GM18517 (cell line): ENCODE measurements around the gene GAS6.

Experiments used
- ATAC-seq: cut with Tn5 transposase; IDR thresholded peaks from one replicate; pipeline ENCODE4 v1.9.1; 2021; ENCODE audit warnings: mild to moderate bottlenecking, moderate library complexity; ENCODE audit not compliant: unreplicated experiment

Gene GAS6

DNA sequence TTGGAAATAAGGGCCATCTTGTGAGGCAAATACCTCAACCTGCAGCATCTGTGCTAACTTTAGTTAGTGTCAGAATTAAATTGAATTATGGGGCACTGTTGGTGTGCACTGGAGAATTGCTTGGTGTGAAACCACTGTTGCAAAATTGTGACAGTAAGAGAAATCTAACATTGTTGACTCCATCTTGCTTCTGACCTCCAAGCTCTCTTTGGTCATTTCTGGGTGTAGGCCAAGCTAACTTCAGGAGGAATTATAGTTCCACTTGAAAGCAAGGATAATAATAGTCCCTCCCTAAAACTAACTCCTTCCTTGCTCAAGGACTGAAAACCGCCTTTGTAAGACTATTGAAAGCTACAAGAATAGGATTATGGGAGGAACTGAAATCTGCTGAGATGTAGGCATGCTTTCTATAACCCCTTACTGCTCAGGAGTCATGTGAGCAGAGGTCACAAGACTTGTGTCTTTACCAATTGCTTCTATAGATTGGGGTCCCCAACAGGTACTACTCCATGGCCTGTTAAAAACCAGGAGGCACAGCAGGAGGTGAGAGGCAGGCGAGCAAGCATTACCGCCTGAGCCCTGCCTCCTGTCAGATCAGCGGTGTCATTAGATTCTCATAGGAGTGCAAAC, 24.9 kb upstream of the GAS6 start:
- no peak for ATAC-seq

DNA sequence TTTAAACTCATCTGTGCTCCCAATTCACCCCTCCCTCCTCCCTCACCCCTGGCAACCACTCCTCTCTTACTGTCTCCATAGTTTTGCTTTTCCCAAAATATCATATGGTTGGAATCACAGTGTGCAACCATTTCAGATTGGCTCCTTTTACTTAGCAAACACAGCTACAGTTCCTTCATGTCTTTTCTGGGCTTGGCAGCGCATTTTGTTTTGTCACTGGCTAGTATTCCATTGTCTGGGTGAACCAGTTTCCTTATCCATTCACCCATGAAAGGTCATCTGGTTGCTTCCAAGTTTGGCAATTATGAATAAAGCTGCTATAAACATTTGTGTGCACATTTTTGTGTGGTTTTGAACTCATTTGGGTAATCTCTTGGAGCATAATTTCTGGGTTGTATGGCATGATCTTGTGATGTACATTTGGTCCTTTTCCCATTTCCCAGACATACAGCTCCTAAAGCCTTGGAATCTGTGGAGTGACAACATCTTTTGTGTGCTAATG, 23.9 kb upstream of the GAS6 start:
- no peak for ATAC-seq

DNA sequence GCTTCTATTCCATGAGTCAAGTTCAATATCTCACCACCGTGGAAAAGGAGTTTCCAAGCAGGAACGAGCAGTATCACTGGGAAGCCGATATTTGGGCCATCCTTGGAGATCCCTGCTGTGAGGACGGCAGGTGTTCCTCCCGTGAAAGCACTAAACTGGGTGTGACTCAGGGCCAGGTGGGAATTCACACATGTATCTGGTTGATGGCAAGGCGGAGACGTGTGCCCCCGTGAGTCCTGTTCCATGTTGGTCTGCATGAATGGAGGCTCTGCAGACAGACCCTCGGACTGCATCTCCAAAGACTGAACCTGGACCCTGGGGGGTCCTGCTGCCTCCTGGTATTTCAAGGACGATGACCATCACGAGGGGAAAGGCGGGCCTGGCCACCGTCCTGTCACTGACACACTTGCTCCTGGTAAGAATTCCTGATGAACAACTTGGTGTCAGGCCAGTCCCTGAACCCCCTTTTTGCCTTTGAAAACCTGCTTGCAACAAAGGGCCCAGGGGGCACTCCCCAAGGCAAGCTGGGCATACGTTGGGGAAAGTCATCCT, 22.8 kb upstream of the GAS6 start:
- no peak for ATAC-seq

DNA sequence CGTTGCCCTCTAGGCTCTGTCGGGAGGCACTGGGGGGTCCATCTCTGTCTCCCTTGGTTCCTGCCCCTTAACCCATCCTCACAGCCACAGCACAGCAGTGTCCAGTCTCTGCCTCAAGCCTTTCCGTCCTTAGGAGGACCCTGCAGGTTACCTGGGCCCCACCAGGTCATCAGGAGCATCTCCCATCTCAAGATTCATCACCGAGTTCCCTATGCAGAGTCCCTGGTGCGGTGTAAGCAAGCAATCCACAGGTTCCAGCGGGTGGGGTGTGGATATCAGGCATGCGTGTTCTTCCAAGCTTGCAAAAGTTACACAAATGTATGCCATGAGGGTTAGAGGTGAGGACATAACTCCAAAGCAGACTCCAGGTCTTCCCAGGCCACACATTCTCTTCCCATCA, 20.9 kb upstream of the GAS6 start:
- no peak for ATAC-seq

DNA sequence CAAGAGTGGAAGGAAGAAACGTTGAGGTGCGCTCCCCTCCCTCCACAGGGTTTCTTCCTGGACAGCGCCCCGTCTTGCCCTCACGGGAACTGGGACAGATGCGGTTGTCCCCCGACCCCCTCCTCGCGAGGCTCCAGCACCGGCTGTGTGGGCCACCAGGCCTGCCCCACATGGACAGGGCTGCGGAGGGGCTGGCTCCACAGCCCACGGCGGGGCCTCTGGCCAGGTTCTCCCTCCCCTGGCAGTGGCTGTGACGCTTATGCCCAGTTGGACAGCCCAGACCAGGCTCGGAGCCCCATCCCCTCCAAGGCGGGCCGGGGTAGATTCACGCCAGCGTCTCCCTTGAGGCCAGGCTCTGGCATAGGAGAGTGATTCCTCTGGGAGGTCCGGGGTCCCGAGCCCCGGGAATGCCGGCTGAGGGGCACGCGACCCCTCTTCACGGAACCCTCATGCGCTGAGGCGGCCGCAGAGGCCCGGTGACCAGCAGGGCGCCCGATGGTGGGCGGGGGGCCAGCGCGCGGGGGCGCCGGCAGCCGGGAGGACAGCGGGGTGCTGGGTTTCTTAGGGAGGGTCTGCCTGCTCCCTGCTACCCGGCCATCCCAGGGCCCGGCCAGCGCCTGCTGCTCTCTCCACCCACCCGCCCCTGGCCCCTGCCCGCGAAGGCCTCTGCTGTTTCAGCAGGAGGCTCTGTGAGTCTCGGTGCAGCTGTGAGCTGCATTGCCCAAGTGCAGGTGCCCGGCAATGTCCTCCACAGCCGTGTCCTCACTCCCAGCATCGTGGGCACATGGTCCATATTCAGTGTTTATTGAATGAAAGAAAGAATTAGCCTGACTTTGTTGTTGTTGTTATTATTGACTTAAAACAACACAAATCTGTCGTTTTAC, 20.3 kb upstream of the GAS6 start:
- no peak for ATAC-seq

DNA sequence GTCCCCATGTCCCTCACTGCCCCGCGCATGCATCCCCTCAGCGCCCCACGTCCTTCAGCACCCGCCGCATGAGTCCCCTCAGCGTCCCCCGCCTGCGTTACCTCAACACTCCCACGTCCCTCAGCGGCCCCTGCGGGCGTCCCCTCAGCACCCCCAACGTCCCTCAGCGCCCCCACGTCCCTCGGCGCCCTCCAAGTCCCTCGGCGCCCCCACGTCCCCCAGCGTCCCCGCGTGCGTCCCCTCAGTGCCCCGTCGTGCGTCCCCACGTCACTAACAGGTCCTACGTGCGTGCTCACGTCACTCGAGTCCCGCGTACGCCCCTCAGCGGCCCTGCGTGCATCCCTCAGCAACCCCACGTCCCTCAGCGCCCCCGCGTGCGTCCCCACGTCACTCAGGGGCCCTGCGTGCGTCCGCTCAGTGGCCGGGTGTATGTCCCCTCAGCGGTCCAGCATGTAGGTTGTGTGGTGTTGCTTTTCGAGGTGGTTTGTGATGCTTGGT, 19.5 kb upstream of the GAS6 start:
- ATAC-seq, result no peak

DNA sequence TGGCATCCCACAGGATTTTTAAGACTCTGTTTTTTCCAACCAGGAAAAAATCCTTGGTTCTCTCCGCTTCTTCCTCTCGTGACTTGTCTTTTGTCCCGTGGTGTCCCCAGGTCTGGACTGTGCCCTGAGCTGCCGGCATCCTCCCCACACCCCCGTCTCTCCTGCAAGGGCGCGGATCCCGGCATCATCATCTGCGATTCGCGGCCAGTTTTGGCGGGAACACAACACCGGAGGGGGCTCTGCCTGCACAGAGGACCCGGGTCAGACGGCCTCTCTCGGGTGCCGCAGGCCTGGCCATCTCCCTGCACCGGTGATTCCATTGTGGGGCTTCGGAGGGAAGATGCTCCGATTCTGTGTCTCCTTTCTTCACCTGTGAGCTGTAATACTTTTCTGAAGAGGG, 18.8 kb upstream of the GAS6 start:
- ATAC-seq, result no peak

DNA sequence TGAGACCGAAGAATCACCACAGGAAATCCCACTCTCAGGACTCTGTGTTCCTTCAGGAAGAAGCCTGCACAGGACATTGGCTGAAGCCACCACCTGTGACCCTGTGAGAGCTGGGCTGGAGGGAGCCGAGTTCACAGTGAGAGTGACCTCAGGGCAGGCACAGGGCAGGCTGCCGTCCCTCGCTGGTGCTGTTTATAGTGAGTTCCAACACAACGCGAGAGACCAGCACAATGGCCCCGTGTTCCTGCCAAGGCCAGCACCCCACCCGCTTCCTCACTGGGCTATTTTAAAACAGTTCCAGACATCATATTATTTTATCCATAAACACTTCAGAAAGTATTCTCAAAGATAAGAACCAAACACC, 18.4 kb upstream of the GAS6 start:
- no peak for ATAC-seq

DNA sequence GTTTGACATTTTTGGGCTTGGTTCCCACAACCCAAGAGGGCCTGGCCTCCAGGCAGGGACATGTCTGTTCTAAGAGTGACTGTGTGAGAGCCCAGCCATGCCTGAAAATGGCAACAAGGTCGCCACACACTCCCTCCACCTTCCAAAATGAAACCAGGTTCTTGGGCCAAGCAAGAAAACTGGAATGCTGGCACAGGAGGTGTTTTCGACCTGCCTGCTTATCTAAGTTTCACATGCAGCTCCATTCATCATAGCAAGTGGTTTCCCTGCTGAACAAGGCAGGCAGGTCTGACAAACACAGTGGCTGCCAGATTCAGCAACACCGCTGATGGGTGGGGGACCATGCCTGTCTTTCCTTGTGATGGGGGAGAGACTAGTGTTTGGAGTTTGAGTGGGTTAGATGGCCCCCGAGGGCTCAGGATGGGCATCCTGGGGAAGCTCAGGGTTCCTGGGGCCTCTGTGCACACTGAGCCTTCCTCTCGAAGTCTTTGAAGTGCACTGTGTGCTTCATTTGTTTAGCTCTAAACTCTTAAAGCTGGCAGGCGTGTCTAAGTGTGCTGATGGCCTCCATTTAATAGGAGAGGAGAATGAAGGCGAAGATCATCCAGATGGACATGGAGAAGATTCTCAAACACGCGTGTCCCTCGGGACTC, 17.9 kb upstream of the GAS6 start:
- no peak for ATAC-seq

DNA sequence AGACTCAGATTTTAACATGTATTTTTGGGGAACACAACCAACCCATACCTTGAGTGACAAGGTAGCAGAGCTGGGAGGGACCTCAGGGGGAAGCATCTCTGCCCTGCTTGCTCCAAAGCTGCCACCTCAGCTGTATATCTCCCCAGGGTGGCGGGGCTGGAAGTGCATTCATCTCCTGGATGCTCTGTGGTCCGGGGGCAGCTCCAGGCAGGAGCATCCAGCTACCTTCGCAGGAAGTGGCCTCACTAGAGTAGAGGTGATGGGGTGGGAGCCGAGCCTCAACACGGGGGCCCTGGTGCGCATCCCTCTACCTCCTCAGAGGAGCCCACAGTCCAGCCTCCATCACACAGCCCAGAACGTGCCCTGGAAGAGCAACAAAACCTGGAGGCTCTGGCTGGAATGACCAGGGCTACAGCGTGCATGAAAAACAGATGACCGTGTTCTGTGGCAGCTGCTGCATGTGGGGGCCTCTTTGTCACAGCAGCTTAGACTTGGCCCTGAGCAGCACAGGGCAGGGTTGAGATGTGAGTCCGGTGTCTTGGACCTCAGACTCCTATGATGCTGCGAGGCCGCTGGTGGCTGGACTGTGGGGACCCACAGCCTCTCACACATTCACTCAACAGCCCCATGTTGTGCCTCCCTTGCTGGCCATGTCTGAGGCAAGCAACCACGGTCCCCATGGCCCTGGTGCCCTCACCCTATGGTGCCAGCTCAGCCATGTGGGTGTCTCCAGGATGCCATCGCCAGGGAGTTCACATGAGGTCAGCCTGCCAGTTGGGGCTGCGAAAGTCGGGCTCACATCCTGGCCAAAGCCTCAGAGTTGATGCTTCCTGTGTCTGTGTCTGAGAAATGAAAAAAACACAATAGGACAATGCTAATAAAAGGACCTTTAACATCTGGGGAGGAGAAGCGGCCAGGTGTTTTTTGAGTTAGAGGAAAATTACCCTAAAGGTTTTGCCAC, 17.1 kb upstream of the GAS6 start:
- ATAC-seq, result no peak

DNA sequence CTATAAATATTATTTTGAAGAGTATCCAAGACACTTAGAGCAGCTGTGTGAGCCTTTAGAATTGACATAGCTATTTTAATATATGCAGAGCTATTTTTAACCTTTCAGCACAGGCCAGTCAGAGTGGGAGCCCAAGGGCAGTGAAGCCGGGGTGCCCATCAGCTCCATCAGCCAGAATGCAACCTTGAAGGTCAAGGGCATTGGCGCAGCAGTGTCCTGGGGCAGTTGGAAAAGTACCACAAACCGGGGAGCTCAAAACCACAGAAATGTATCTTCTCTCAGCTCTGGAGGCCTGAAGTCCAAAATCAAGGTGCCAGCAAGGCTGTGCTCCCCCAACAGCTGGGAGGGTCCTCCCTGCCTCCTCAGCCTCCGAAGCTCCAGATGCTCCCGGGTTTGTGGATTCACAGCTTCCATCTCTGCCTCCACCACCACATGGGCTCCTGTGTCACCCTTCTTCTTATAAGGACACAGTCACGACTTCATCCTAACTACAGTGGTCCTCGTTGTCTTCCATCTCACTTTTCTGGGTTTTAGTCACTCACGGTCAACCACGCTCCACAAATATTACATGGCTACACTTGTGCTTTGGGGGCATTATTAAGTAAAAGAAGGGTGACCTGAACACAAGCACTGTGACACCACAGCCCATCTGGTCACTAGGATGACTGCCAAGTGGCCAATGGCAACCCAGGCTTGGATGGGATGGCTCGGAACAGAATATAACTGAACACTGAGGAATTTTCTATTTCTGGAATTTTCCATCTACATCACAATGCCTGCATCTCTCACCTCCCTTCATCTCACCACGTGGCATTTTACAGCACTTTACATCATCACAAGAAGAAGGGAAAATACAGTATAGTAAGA, 15.9 kb upstream of the GAS6 start:
- no peak for ATAC-seq

DNA sequence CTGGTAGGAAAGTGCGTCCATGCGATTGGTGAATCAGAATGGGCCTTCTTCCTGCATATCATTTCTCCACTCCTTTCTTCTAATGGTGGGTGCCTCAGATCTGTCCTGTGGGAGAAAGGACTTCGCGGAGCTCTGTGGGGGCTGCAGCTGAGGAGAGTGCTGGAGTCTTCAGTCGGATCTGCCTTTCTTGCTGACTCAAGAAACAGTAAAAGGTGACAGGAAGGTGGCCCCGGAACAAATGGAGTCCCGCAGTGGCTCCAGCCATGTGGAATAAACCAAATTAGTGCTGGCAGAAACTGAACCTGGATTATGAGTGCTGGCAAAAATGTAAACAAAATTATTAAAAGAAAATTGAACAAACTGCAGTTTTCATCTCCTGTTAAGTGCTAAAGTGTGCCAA, 15.1 kb upstream of the GAS6 start:
- ATAC-seq, result no peak

DNA sequence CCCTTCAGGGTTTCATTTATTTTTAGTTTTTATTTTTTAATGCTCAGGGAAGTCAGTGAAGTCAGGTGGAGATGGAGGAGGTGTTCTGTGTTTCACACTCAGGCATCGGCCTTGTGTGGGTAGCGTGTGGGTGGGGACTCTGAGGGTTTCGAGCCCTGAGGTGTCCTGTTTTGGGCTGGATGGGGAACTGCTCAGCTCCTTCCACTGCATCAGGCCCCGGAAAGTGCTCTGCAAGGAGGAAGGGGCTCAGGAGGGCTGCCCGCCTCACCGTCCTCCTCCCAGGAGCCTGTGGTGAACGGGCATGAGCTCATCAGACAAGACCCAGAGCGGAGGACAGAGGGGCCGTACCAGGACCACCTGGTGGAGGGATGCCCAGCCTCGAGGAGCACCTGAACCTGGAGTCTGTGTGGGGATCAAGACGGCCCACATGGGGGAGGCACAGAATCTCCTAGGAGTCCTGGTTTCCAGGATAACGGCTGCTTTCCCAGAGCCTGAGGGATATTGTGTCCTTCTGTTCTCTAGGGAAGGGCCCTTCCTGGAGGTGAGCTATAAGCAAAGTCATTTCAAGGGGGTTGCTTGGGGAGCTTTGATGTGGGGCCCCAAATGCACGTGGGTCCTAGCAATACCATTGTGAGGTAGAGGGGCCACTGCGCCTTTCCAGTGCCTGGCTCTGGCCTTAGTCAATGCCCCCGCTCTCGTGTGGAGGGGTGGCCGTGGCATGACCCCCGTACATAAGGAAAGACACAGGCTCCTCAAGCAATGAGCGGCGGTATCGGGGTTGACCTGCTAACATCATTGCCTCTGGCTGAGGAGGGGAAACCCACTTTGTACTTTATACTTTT, 13.5 kb upstream of the GAS6 start:
- no peak for ATAC-seq

DNA sequence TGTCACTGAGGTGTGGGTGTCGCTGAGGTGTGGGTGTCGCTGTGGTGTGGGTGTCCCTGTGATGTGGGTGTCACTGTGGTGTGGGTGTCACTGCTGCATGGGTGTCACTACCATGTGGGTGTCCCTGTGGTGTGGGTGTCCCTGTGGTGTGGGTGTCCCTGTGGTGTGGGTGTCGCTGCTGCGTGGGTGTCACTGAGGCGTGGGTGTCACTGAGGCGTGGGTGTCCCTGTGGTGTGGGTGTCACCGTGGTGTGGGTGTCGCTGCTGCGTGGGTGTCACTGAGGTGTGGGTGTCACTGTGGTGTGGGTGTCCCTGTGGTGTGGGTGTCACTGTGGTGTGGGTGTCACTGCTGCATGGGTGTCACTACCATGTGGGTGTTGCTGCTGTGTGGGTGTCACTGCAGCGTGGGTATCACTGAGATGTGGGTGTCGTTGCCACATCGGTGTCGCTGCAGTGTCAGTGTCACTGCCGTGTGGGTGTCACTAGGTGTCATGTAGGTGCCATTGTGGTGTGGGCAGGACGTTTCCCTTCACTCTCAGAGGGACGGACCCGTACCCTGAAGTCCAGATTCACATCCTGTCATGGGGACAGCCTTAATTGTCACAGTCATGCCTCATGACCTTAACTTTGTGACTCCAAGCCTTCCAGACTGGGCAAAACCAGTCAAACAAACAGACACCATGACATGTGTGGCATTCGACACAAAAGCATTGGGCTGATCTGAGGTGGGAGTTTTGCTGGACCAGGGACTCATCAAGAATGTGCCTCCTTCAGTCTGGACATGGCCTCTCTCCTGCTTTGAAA, 12.7 kb upstream of the GAS6 start:
- no peak for ATAC-seq

DNA sequence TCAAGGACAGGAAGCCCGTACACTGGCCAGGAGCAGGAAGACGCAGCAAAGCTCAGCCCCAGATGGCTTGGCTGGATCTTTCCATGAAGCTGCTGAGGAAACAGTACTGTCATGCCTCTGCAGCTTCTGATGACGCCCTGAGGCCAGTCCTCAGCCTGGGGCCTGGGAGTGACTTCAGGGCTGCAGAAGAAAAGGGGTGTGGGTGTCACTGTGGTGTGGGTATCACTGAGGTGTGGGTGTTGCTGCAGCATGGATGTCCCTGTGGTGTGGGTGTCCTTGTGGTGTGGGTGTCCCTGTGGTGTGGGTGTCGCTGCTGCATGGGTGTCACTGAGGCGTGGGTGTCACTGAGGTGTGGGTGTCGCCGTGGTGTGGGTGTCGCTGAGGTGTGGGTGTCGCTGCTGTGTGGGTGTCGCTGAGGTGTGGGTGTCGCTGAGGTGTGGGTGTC, 12.0 kb upstream of the GAS6 start:
- ATAC-seq, result no peak

DNA sequence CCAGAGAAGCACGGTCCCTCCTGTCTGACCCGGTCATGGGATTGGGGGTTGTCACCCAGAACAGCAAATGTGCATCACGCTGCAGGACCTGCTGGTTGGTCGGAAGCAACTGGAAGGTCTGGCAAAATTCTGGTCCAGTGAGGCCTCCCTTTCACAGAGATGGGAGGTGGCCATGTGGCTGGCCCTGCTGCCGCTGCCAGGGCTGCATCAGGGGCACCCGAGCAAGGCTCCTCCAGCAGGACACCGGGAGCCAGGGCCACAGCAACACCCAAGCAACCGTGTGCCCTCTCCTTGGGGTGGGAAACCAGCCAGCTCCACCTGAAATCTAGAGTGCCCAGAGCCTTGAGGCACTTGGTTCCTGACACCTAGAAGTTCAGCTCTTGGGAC, 11.5 kb upstream of the GAS6 start:
- ATAC-seq, result no peak

DNA sequence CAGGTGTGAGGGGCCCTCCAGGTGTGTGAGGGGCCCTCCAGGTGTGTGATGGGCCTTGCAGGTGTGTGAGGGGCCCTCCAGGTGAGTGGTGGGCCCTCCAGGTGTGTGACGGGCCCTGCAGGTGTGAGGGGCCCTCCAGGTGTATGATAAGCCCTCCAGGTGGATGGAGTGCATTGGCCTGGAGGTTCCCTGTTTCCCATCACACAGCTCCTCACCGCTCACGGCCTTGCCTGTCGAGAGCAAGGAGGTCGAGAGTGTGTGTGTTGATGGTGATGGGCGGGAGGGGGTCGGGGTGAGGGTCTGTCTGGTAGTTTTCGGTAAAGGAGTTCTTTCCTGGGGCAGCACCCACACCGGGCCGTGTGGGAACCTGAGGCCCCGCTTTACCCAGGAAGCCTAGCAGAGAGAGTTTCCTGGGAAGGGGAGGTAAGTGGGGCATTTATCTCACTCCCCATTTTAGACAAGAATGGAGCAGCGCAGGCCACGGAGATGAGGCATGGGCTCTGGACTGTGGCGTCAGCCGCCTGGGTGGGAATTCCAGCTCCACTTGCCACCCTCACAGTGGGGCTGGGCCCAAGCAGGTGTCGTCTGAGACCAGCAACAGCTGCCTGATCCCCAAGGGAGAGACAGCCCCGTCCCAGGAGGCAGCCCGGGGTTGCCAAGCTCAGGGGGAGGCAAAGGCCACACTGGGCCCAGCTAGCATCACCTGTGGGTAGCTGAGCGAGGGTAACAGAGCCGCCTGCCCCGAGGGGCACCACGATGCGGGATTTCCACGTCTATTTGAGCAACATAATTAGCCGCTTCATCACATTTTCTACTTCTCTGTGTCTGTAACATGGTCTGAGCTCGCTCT, 10.9 kb upstream of the GAS6 start:
- ATAC-seq, result no peak
